H54 (cell line): ENCODE data around the gene SLC10A3.

Experiments
- DNase-seq: peaks from one replicate; pipeline ENCODE4 v3.0.0; 2011; ENCODE audit warnings: low spot score, mixed read lengths; ENCODE audit not compliant: insufficient read length
- FAIRE-seq: peaks from 3 replicates; lab custom pipeline; 2011; peaks lifted over from hg19 to GRCh38; lab: Jason Lieb, UNC
- POLR2A ChIP-seq: IDR thresholded peaks from 2 replicates; pipeline ENCODE4 v1.6.1; 2011; ENCODE audit warnings: low read depth, mild to moderate bottlenecking, low read length

Gene SLC10A3

GRCh38 chrX:154452823-154453222 lies 37.6 kb downstream of the SLC10A3 start:
- TF ChIP-seq POLR2A, result no peak
- DNase-seq (no peak), FAIRE-seq (no peak)

- FAIRE-seq, result no peak
- no peak for TF ChIP-seq POLR2A
- DNase-seq, result no peak
Observed at GRCh38 chrX:154450312-154450711, 40.1 kb downstream of the SLC10A3 start.

DNA sequence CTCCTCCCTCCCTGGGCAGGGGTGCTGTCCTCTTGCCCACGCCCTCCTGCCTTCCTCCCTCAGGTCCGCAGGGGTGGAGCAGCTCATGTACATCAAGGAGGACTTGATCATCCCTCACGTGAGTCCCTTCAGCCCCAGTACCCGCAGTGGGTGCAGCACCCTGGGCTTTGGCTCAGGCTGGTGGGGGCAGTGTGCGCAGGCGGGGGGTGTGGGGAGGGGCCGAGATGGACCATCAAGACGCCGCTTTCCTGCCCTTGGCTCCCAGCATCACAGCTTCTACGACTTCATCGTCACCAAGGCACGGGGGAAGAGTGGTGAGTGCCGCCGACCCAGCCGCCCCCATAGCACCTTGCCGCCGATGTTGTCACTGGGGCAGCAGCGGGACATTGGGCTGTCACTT lies 40.8 kb downstream of the SLC10A3 start:
- FAIRE-seq, result no peak

GRCh38 chrX:154448484-154448883 lies 41.9 kb downstream of the SLC10A3 start:
- FAIRE-seq (no peak), DNase-seq (no peak)
- TF ChIP-seq POLR2A, result no peak

More for the DNA sequence above, 40.8 kb downstream of the SLC10A3 start:
- TF ChIP-seq POLR2A, result no peak
- no peak for DNase-seq

- no peak for TF ChIP-seq POLR2A
- no peak for DNase-seq
- no peak for FAIRE-seq
Observed at GRCh38 chrX:154446430-154446829, 44.0 kb downstream of the SLC10A3 start.

GRCh38 chrX:154445776-154446175 lies 44.7 kb downstream of the SLC10A3 start:
- FAIRE-seq, result no peak
- no peak for DNase-seq
- TF ChIP-seq POLR2A, result no peak

- FAIRE-seq, result no peak
- TF ChIP-seq POLR2A, result no peak
- no peak for DNase-seq
Observed at GRCh38 chrX:154444755-154445246, 45.6 kb downstream of the SLC10A3 start.

- no peak for FAIRE-seq
- peak; percentile 47 for DNase-seq
- 0 out of 2 replicates have a peak, but pooled peaks have one; percentile 28 for TF ChIP-seq POLR2A
Observed at GRCh38 chrX:154443992-154444754, 46.3 kb downstream of the SLC10A3 start, which contains the start of gene FAM50A. Gene FAM50A (plus strand): TSS chrX:154444141. CDS start chrX:154444236, 95 bp downstream.

DNA sequence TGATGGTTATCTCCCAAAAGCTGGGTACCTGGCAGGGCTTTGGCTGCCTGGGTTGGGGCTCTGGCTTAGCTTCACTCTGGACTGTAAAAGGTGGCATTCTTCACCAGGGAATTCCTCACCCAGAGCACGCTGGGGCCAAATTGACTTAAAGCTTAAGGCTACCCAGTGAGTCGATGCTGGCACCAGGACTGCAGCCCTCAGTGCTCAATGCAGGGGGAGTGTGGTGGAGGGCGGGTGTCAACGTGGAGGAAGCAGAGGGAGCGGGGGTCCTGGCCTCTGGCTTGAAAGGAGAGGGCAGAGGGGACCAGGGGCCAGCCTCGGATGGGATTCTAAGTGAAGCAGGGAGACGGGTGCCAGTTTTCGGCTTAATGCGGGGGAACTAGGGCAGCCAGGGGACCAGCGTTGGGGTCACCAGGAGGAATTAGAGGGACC lies 46.9 kb downstream of the SLC10A3 start:
- FAIRE-seq (no peak), DNase-seq (peak; percentile 36)
- TF ChIP-seq POLR2A, result no peak

DNA sequence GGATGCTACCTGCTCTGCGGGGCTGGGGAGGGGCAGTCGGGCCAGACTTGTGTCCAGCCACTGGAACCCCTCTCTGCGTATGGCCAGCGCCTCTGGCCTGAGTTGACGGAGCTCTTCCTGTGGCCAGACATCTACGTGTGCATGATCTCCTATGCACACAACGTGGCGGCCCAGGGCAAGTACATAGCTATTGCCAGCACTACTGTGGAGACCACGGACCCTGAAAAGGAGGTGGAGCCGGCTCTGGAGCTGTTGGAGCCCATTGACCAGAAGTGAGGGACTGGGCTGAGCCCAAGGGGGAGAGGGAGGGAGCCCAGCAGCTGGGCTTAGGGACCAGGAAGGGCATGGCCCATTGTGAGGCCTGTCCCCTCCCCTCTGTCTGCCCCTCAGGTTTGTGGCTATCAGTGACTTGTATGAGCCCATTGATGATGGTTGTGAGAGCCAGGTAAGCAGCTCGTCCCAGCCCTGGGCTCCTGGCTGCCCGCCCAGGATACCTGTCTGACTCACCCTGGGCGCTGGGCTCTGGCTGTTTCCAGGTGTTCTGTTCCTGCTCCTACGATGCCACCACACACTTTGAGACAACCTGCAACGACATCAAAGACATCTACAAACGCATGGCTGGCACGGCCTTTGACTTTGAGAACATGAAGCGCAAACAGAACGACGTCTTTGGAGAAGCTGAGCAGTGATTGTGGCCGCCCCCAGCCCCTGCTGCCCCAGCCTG lies 48.3 kb downstream of the SLC10A3 start:
- no peak for TF ChIP-seq POLR2A
- no peak for DNase-seq
- FAIRE-seq, result no peak

DNA sequence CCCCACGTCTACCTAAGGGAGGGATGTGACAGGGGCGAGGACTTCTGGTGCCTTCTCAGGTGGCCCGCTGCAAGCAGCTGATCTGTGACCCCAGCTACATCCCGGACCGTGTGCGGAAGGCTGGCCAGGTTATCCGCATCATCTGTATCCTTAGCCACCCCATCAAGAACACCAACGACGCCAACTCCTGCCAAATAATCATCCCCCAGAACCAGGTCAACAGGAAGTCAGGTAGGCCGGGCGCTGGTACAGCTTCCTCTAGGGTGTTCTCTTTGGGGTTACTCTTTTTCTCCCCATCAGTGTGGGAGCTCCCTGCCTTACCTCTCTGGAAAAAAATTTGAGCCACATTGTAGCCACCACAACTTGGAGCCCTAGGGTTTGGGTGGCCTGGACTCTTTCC lies 48.9 kb downstream of the SLC10A3 start:
- DNase-seq (no peak), FAIRE-seq (no peak)
- no peak for TF ChIP-seq POLR2A

DNA sequence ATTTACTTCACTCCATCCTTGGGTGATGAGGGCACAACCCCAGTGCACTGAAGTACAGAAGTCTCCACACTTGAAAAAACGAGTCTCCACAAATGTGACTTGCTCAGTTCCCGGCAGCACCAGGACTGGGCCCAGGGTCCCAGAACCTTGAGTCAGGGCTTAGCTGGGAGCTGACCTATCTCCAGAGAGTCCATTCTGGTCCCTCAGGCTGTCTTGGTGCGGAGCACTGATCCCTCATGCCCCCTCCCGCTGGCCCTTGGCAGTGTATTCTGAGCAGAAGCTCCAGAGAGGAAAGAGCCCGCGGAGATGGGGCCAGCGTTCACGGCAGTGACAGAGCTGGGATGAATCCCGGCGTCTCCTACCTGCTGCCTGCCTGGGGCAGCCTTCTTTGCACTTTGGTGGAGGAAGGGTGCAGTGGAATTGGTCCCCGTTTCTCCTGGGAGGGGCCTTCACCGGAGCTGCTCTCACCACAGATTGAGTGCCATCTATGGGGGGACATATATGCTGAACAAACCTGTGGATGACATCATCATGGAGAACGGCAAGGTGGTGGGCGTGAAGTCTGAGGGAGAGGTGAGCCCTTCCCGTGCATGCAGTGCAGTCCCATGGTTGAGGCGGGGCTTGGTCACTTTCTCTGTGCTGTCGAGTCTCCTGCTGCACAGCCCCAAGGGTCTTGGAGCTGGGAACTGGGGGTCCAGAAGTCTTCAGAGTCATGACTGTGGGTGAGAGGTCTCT lies 49.6 kb downstream of the SLC10A3 start:
- no peak for DNase-seq
- FAIRE-seq, result no peak
- no peak for TF ChIP-seq POLR2A

DNA sequence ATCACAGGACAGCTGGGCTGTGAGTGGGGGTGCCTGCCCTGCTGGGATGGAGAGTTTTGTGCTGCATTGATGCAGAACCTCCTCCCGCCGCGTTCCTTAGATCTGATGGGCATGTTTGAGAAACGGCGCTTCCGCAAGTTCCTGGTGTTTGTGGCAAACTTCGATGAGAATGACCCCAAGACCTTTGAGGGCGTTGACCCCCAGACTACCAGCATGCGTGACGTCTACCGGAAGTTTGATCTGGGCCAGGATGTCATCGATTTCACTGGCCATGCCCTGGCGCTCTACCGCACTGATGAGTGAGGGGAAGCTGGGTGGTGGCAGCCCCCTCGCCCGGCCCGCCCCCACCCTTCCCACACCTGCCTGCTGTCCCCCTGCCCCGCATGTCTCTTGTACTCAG lies 50.6 kb downstream of the SLC10A3 start:
- no peak for FAIRE-seq
- no peak for TF ChIP-seq POLR2A
- DNase-seq, result no peak

DNA sequence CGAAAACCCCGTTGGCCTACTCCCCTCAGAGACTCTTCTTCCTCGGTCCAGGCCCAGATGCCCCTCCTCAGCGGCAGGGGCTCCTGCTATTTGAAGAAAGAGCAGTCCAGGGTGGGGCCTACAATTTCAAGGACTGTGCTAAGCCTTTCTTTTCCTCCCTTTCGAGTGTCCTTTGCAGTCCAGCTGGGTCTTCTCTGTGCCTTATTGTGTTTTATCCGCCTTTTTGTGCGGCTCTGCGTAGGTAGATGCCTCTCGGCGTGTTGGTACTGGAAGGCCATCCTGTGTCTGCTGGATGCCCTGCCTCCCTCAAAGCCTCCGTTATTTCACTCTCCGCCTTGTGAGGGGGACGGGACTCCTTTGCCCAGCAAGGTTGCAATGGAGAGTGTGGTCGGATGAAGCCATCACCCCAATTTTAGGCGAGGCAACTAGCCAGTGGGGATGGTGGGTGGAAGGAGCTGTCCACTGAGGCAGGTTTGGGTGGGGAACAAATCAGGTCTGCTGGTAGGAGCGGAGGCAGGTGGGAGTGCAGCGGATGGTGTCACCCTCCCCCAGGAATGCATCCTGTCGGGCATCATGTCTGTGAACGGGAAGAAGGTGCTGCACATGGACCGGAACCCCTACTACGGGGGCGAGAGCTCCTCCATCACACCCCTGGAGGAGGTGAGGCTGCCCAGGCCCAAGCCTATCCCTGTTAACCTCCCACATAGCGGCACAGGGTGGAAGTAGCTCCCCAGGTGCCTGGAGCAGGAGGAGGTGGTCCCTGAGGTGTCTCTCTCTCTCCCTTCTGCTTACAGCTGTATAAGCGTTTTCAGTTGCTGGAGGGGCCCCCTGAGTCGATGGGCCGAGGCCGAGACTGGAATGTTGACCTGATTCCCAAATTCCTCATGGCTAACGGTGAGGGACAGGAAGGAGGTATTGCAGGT lies 52.2 kb downstream of the SLC10A3 start:
- TF ChIP-seq POLR2A, result no peak
- DNase-seq (no peak), FAIRE-seq (no peak)
